ENCODE measurements around the gene ARAP1. TPM values are rescaled to one million over a fixed set of nuclear protein-coding genes. Genes with fewer than 3 reads are reported as not detected.
A peak's percentile ranks its signal among the peaks of the same experiment; 100 is the strongest.

ARAP1 gene
- total and polyA plus RNA-seq, 7 donors, result 31.9 to 135 (median 61.5) TPM

GRCh38 chr11:72741849-72742512 is 10.2 kb downstream of the ARAP1 start:
- H3K27ac ChIP-seq, result peak overlapping the region; percentile 20 to 52 (median 46)
- DNase-seq, result no peak
- no peaks in the 10 kb centered on the region for H3K9me3 ChIP-seq
- H3K36me3 ChIP-seq, result no peaks in the 10 kb centered on the region
- WGBS, 2 donors, result 17 to 59% methylated on average over 7 of the region's 7 CpGs
- intact Hi-C loops (cut with DNase I), result no loop called here
- peaks cover 0 to 40% (median 37%) of the 10 kb centered on the region in 4 donors for H3K4me1 ChIP-seq
- no peak for TF ChIP-seq EP300 (IDR thresholded peaks at IDR 0.05)
- TF ChIP-seq CTCF (IDR thresholded peaks at IDR 0.05), result no peak
- no peak for TF ChIP-seq POLR2AphosphoS5 (IDR thresholded peaks at IDR 0.05)
- no peak for TF ChIP-seq POLR2A (IDR thresholded peaks at IDR 0.05)
- H3K27me3 ChIP-seq, result no peaks in the 10 kb centered on the region
- no peak overlapping the region for H3K4me3 ChIP-seq

GRCh38 chr11:72741429-72741833 is 10.8 kb downstream of the ARAP1 start:
- 60 to 79% methylated on average over 8 of the region's 8 CpGs for WGBS, 2 donors
- intact Hi-C loops (cut with DNase I), result no loop called here
- H3K9me3 ChIP-seq, result no peaks in the 10 kb centered on the region
- no peaks in the 10 kb centered on the region for H3K36me3 ChIP-seq
- H3K4me3 ChIP-seq, result no peak overlapping the region
- TF ChIP-seq POLR2AphosphoS5 (IDR thresholded peaks at IDR 0.05) (peak in 1 of 4 donors; percentile 6), CTCF (IDR thresholded peaks at IDR 0.05) (no peak)
- H3K27ac ChIP-seq, result peak overlapping the region; percentile 20 to 52 (median 46)
- peaks cover 0 to 46% (median 42%) of the 10 kb centered on the region in 4 donors for H3K4me1 ChIP-seq
- DNase-seq, result no peak
- no peaks in the 10 kb centered on the region for H3K27me3 ChIP-seq

- H3K9me3 ChIP-seq, result no peaks in the 10 kb centered on the region
- no peak for TF ChIP-seq CTCF (IDR thresholded peaks at IDR 0.05)
- TF ChIP-seq EP300 (IDR thresholded peaks at IDR 0.05), result no peak
- TF ChIP-seq POLR2A (IDR thresholded peaks at IDR 0.05), result no peak
- no peak for TF ChIP-seq POLR2AphosphoS5 (IDR thresholded peaks at IDR 0.05)
- H3K36me3 ChIP-seq, result no peaks in the 10 kb centered on the region
- WGBS, 2 donors, result 66 to 70% methylated on average over 10 of the region's 10 CpGs
- no peak for DNase-seq
- H3K27me3 ChIP-seq, result no peaks in the 10 kb centered on the region
- peaks cover 0 to 52% (median 48%) of the 10 kb centered on the region in 4 donors for H3K4me1 ChIP-seq
- intact Hi-C loops (cut with DNase I), result no loop called here
- no peak overlapping the region for H3K4me3 ChIP-seq
- peak overlapping the region; percentile 7 to 52 (median 34) for H3K27ac ChIP-seq
Measured at GRCh38 chr11:72740562-72741428, 11.4 kb downstream of the ARAP1 start.

- TF ChIP-seq CTCF (IDR thresholded peaks at IDR 0.05), result no peak
- TF ChIP-seq POLR2AphosphoS5 (IDR thresholded peaks at IDR 0.05), result no peak
- no peak for TF ChIP-seq POLR2A (IDR thresholded peaks at IDR 0.05)
- TF ChIP-seq EP300 (IDR thresholded peaks at IDR 0.05), result no peak
Measured at GRCh38 chr11:72740060-72740424, 12.2 kb downstream of the ARAP1 start.

More at GRCh38 chr11:72740060-72740424, 12.2 kb downstream of the ARAP1 start:
- DNase-seq, result no peak
- WGBS, 2 donors, result 62 to 93% methylated on average over 2 of the region's 2 CpGs
- Histone ChIP-seq H3K27me3 (no peaks in the 10 kb centered on the region), H3K9me3 (no peaks in the 10 kb centered on the region), H3K27ac (no peak overlapping the region), H3K36me3 (no peaks in the 10 kb centered on the region), H3K4me1 (peaks cover 0 to 59% (median 56%) of the 10 kb centered on the region in 4 donors), H3K4me3 (no peak overlapping the region)
- intact Hi-C loops (cut with DNase I), result no loop called here

Data from sigmoid colon (tissue), 7 donors.